Measurements from ENCODE around the gene HOXB3. TPM values are rescaled to one million over a fixed set of nuclear protein-coding genes. Genes with fewer than 3 reads are reported as not detected.

The HOXB3 gene
- total RNA-seq, 2 experiments from 2014 or later = 2.0 TPM

GRCh38 chr17:48530887-48531272, 59.2 kb downstream of the HOXB3 start, which contains the start of gene HOXB1:
TSS of gene HOXB1 (minus strand) at chr17:48531011. CDS start at chr17:48530904, 107 bp downstream.
- Mint-ChIP-seq H3K4me3 (no peak within 1 kb of the TSS), H3K4me1 (ENCODE audit: low read depth) (peaks cover 7% of the 10 kb centered on the region)

DNA sequence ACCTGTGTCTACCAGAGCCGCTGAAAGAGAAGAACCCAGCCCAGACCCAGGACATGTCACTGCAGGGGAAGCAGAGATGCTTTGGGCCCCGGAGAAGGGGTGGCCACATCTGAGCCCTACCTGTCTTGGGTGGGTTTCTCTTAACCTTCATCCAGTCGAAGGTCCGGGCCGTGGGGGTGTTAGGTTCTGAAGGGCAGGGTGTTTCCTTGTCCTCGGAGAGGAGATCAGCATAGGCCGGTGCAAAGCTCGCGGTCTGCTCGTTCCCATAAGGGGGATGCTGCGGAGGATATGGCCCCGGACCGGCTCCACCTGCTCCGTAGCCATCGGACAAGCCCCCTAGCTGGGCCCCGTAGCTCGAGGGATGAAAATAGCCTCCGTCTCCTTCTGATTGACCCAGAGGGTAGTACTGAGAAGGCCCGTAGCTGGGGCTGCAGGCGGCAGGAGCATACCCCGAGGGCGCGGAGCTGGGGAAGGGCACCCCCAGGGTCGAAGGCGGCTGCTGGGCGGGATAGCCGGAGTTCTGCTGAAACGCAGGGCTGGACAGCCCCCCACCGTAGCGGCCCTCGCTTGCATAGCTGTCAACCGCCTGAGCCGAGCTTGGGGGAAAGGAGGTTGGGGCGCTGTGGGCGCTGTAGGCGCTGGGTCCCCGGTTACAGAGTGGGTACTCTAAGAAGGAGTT, 59.7 kb downstream of the HOXB3 start:
- Mint-ChIP-seq H3K27me3 (ENCODE audit: low read depth) (peaks cover 18% of the 10 kb centered on the region), H3K27ac (no peak overlapping the region), H3K4me1 (ENCODE audit: low read depth) (peaks cover 5% of the 10 kb centered on the region), H3K36me3 (ENCODE audit: low read depth) (no peaks in the 10 kb centered on the region), H3K4me3 (no peak overlapping the region), H3K9me3 (no peaks in the 10 kb centered on the region)
- DNase-seq = no peak
- intact Hi-C loops (cut with micrococcal nuclease) = no loop called here
- CTCF ChIA-PET = interaction anchor here (0.5 kb wide), 1 partner anchor 10 kb away, joined by 4 read pairs; no protein-coding TSS in a partner anchor

More at GRCh38 chr17:48530887-48531272, 59.2 kb downstream of the HOXB3 start, which contains the start of gene HOXB1:
- CTCF ChIA-PET = interaction anchor here (0.5 kb wide), 1 partner anchor 11 kb away, joined by 4 read pairs; no protein-coding TSS in a partner anchor
- Mint-ChIP-seq H3K36me3 (ENCODE audit: low read depth) (no peaks in the 10 kb centered on the region), H3K27ac (no peak within 1 kb of the TSS), H3K27me3 (ENCODE audit: low read depth) (peaks cover 14% of the 10 kb centered on the region), H3K9me3 (no peaks in the 10 kb centered on the region)
- intact Hi-C loops (cut with micrococcal nuclease) = no loop called here
- no peak for DNase-seq

DNA sequence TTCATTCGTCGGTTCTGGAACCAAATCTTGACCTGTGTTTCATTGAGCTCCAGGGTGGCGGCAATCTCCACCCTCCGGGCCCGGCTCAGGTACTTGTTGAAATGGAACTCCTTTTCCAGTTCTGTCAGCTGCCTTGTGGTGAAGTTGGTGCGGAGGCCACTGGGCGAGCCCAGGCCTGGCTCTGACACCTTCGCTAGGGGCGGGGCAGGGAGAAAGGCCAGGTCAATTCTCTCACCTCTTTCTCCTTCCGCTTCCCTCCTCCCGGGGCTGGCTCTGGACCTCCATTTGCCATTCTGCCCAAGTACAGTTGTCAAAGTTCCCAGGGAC, 60.4 kb downstream of the HOXB3 start:
- peaks cover 24% of the 10 kb centered on the region for H3K27me3 Mint-ChIP-seq (ENCODE audit: low read depth)
- H3K9me3 Mint-ChIP-seq = no peaks in the 10 kb centered on the region
- CTCF ChIA-PET = no interaction called here
- no peak for DNase-seq
- H3K36me3 Mint-ChIP-seq (ENCODE audit: low read depth) = no peaks in the 10 kb centered on the region
- no peak overlapping the region for H3K27ac Mint-ChIP-seq
- intact Hi-C loops (cut with micrococcal nuclease) = no loop called here
- no peak overlapping the region for H3K4me3 Mint-ChIP-seq
- H3K4me1 Mint-ChIP-seq (ENCODE audit: low read depth) = peaks cover 5% of the 10 kb centered on the region

GRCh38 chr17:48528936-48529682, 60.9 kb downstream of the HOXB3 start:
- CTCF ChIA-PET = interaction anchor here (0.5 kb wide), 1 partner anchor 206 kb away, joined by 4 read pairs; no protein-coding TSS in a partner anchor
- Mint-ChIP-seq H3K9me3 (no peaks in the 10 kb centered on the region), H3K4me3 (no peak overlapping the region), H3K36me3 (ENCODE audit: low read depth) (no peaks in the 10 kb centered on the region), H3K4me1 (ENCODE audit: low read depth) (peaks cover 5% of the 10 kb centered on the region), H3K27me3 (ENCODE audit: low read depth) (peaks cover 27% of the 10 kb centered on the region), H3K27ac (no peak overlapping the region)
- DNase-seq = no peak
- intact Hi-C loops (cut with micrococcal nuclease) = no loop called here

GRCh38 chr17:48528153-48528935, 61.7 kb downstream of the HOXB3 start:
- H3K36me3 Mint-ChIP-seq (ENCODE audit: low read depth) = no peaks in the 10 kb centered on the region
- intact Hi-C loops (cut with micrococcal nuclease) = no loop called here
- CTCF ChIA-PET = no interaction called here
- no peaks in the 10 kb centered on the region for H3K9me3 Mint-ChIP-seq
- H3K4me1 Mint-ChIP-seq (ENCODE audit: low read depth) = peaks cover 5% of the 10 kb centered on the region
- H3K27me3 Mint-ChIP-seq (ENCODE audit: low read depth) = peaks cover 28% of the 10 kb centered on the region
- H3K4me3 Mint-ChIP-seq = no peak overlapping the region
- DNase-seq = no peak
- no peak overlapping the region for H3K27ac Mint-ChIP-seq

GRCh38 chr17:48527547-48527932, 62.5 kb downstream of the HOXB3 start:
- peaks cover 34% of the 10 kb centered on the region for H3K27me3 Mint-ChIP-seq (ENCODE audit: low read depth)
- CTCF ChIA-PET = interaction anchor here (1.0 kb wide), 1 partner anchor 35 kb away, joined by 3 read pairs; no protein-coding TSS in a partner anchor
- no peak for DNase-seq
- H3K4me1 Mint-ChIP-seq (ENCODE audit: low read depth) = peaks cover 5% of the 10 kb centered on the region
- no peaks in the 10 kb centered on the region for H3K36me3 Mint-ChIP-seq (ENCODE audit: low read depth)
- intact Hi-C loops (cut with micrococcal nuclease) = no loop called here
- no peak overlapping the region for H3K27ac Mint-ChIP-seq
- H3K9me3 Mint-ChIP-seq = no peaks in the 10 kb centered on the region
- peak overlapping the region; percentile 11 for H3K4me3 Mint-ChIP-seq

DNA sequence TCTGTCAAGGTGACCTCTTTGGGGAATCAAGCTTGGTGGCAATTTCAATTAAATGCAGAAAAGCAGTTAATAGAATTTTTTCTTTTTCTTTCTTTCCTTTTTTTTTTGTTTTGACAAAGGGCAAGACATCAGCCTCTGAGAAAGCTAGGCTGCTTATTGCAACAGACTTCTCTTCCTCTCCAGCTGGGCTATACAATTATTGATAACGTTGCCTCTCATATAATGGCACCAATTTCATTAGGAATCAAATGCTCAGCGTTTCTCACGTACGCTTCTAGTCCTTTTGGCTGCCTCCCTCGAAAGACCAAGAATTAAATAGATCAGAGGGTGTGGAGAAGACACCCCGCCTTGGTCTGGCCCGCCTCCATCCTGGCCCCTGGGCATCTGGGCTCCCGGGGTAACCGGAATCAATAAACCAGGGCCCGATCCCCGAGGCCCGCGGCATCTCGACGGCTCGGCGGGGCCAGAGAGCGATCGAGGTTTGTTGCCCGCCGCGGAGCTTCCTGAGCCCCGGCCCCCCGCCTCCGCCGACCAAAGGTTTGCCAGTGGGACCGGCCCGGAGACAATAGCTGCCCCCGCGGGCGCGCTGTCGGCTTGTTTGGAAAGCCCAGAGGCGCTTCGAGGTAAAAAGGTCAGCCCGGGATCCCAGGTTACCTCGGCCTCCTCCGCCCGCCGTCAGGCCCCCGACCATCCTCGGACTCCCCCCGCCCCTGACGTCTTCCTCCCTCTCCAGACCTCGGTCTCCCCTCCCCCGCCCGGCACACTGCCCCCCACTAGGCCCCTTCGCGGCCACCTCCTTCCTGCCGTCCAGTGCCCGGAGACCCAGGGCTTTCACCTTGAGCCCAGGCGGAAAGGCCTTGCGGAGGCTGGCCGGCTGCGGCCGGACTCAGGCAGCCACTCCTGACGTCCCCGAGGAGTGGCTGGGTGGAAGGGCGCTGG, 63.2 kb downstream of the HOXB3 start:
- DNase-seq = peak; percentile 23
- peaks cover 35% of the 10 kb centered on the region for H3K27me3 Mint-ChIP-seq (ENCODE audit: low read depth)
- peaks cover 5% of the 10 kb centered on the region for H3K4me1 Mint-ChIP-seq (ENCODE audit: low read depth)
- no peaks in the 10 kb centered on the region for H3K9me3 Mint-ChIP-seq
- no peak overlapping the region for H3K27ac Mint-ChIP-seq
- no peak overlapping the region for H3K4me3 Mint-ChIP-seq
- CTCF ChIA-PET = interaction anchor here (1.0 kb wide), 1 partner anchor 34 kb away, joined by 3 read pairs; no protein-coding TSS in a partner anchor
- no peaks in the 10 kb centered on the region for H3K36me3 Mint-ChIP-seq (ENCODE audit: low read depth)
- intact Hi-C loops (cut with micrococcal nuclease) = no loop called here

DNA sequence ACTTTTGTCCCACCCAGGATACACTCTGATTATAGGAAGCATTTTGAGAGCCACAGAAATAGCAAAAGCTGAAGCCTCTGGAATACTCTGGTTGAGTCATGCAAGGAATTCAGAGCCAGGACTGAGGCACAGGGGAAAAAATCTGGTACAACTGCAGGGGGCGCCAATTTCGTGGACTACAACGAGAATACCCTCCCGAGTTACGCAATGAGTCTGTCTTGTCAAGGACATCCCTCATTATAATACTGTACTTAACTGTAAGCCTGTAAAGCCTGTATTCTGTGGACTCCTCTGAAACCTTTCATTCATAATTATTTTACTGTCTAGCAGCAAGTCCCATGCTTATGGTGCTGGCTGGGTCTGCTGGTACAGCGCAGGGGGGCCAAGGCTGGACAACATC, 67.0 kb downstream of the HOXB3 start:
- Mint-ChIP-seq H3K27ac (no peak overlapping the region), H3K27me3 (ENCODE audit: low read depth) (peaks cover 39% of the 10 kb centered on the region), H3K4me1 (ENCODE audit: low read depth) (peaks cover 9% of the 10 kb centered on the region), H3K9me3 (no peaks in the 10 kb centered on the region), H3K36me3 (ENCODE audit: low read depth) (no peaks in the 10 kb centered on the region), H3K4me3 (no peak overlapping the region)
- CTCF ChIA-PET = no interaction called here
- DNase-seq = no peak
- intact Hi-C loops (cut with micrococcal nuclease) = no loop called here

DNA sequence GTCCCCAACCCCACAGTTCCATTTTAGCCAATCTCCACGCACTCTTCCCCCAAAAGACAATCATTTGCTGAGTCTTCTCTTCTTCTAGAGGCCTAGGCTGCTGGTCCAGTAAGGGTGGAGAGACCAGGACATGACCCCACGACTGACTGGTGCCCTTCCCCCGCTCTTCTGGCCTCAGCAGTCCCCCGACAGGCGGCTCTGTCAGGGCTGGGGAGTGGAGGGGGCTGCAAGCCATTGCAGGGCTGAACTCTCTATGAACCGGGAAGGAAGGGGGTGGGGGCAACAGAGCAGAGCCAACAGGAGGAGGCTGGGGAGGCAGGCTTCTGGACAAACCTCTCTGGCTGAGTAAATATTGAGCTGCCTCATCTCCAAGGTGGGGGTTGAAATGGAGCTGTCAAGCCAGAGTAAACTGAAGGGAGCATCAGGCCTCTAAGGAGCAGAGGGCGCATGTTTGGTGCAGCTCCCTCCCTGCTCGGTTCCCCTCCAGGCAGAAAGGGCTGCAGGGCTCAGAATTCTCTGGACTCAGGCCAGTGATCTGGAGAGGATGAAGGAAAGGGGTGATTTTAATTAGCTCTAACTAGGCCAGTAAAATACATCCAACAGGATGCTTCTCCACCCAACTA, 67.9 kb downstream of the HOXB3 start:
- H3K27me3 Mint-ChIP-seq (ENCODE audit: low read depth) = peaks cover 36% of the 10 kb centered on the region
- peaks cover 6% of the 10 kb centered on the region for H3K4me1 Mint-ChIP-seq (ENCODE audit: low read depth)
- H3K36me3 Mint-ChIP-seq (ENCODE audit: low read depth) = no peaks in the 10 kb centered on the region
- CTCF ChIA-PET = interaction anchor here (0.6 to 0.7 kb wide), 3 partner anchors 459 to 1826 kb away, joined by 3 to 5 read pairs (median 3); no protein-coding TSS in a partner anchor
- intact Hi-C loops (cut with micrococcal nuclease) = no loop called here
- H3K9me3 Mint-ChIP-seq = no peaks in the 10 kb centered on the region
- no peak overlapping the region for H3K4me3 Mint-ChIP-seq
- DNase-seq = no peak
- H3K27ac Mint-ChIP-seq = no peak overlapping the region

GRCh38 chr17:48520631-48521079, 69.4 kb downstream of the HOXB3 start:
- CTCF ChIA-PET = interaction anchor here (0.6 to 1.0 kb wide), 2 partner anchors 10 to 116 kb away, joined by 3 to 4 read pairs; no protein-coding TSS in a partner anchor
- H3K4me3 Mint-ChIP-seq = no peak overlapping the region
- no peaks in the 10 kb centered on the region for H3K36me3 Mint-ChIP-seq (ENCODE audit: low read depth)
- H3K9me3 Mint-ChIP-seq = no peaks in the 10 kb centered on the region
- H3K27ac Mint-ChIP-seq = no peak overlapping the region
- intact Hi-C loops (cut with micrococcal nuclease) = no loop called here
- H3K27me3 Mint-ChIP-seq (ENCODE audit: low read depth) = peaks cover 25% of the 10 kb centered on the region
- H3K4me1 Mint-ChIP-seq (ENCODE audit: low read depth) = peaks cover 4% of the 10 kb centered on the region
- no peak for DNase-seq

- no peak for DNase-seq
- intact Hi-C loops (cut with micrococcal nuclease) = no loop called here
- Mint-ChIP-seq H3K4me1 (ENCODE audit: low read depth) (peaks cover 4% of the 10 kb centered on the region), H3K36me3 (ENCODE audit: low read depth) (no peaks in the 10 kb centered on the region), H3K9me3 (no peaks in the 10 kb centered on the region), H3K4me3 (no peak overlapping the region), H3K27me3 (ENCODE audit: low read depth) (peaks cover 15% of the 10 kb centered on the region), H3K27ac (no peak overlapping the region)
- CTCF ChIA-PET = interaction anchor here (0.6 kb wide), 1 partner anchor 23 kb away, joined by 3 read pairs; no protein-coding TSS in a partner anchor
Observed at GRCh38 chr17:48519427-48519826, 70.6 kb downstream of the HOXB3 start.
